Breast epithelium (tissue), 4 donors: ENCODE measurements around the gene ZNF593. TPM values are rescaled to one million over a fixed set of nuclear protein-coding genes. Genes with fewer than 3 reads are reported as not detected.
A peak's percentile ranks its signal among the peaks of the same experiment; 100 is the strongest.

Experiments
- DNase-seq, 2 donors: peaks; one replicate each; pipeline ENCODE4 v3.0.0-alpha.2; 2019; ENCODE audit warnings: low spot score in 2 of 2
- H3K27ac ChIP-seq, 2 donors: fragments of 200-600 bp; sonication (generic) in 1 of 2; one replicate each; pipeline ENCODE4 v1.5.1; 2016 to 2019; ENCODE audit warnings: mild to moderate bottlenecking in 1 of 2
- H3K27me3 ChIP-seq, 2 donors: fragments of 200-600 bp; sonication (generic) in 1 of 2; one replicate each; pipeline versions ENCODE4 v1.5.1 to v1.6.0; 2017 to 2019; ENCODE audit warnings: control low read depth in 1 of 2, mild to moderate bottlenecking in 1 of 2
- H3K36me3 ChIP-seq: fragments of 200-600 bp; one replicate; pipeline ENCODE4 v1.5.1; 2019
- H3K4me1 ChIP-seq, 2 donors: fragments of 200-600 bp; sonication (generic); one replicate each; pipeline ENCODE4 v1.5.1; 2016 to 2019; ENCODE audit warnings: control low read depth in 1 of 2
- H3K4me3 ChIP-seq, 3 donors: fragments of 200-600 bp; sonication (generic); 1 replicate in 2 of 3; 2 replicates in 1 of 3; pipeline ENCODE4 v1.5.1; 2016 to 2019; ENCODE audit warnings: mild to moderate bottlenecking in 3 of 3, moderate library complexity in 2 of 3
- H3K9me3 ChIP-seq, 2 donors: fragments of 200-600 bp; sonication (generic) in 1 of 2; one replicate each; pipeline ENCODE4 v1.5.1; 2016 to 2019; ENCODE audit warnings: control low read depth in 1 of 2
- POLR2A ChIP-seq: fragments of 450-650 bp; IDR thresholded peaks from one replicate; pipeline ENCODE4 v1.6.1; 2016; ENCODE audit warnings: antibody characterized with exemption, mild to moderate bottlenecking, moderate library complexity
- POLR2AphosphoS5 ChIP-seq, 3 donors: sonication (generic); formaldehyde crosslinking; IDR thresholded peaks; one replicate each; pipeline ENCODE4 v1.6.1; 2017; ENCODE audit warnings: antibody characterized with exemption in 3 of 3
- intact Hi-C: fragments of 100-400 bp; cut with DNase I; formaldehyde crosslinking; loops from one replicate; pipeline ENCODE4 v1.15.1; 2023; ENCODE audit warnings: low total_unique reads
- total RNA-seq, 3 donors: library from RNA; depleted of rRNA; stranded (reverse); fragments of >200 nt; gene quantifications; one replicate each; pipeline ENCODE4 v1.1.0, GENCODE V29; 2016
- TF ChIP-seq, protein P1 (sequence below), 3 donors: fragments of 450-650 bp; IDR thresholded peaks; one replicate each; pipeline ENCODE4 v1.5.1; 2016 to 2017; ENCODE audit warnings: antibody characterized with exemption in 3 of 3, mild to moderate bottlenecking in 3 of 3, moderate library complexity in 3 of 3

Gene ZNF593
- total RNA-seq, 3 donors from 2014 or later: 26.4 to 39.7 (median 31.9) TPM

DNA sequence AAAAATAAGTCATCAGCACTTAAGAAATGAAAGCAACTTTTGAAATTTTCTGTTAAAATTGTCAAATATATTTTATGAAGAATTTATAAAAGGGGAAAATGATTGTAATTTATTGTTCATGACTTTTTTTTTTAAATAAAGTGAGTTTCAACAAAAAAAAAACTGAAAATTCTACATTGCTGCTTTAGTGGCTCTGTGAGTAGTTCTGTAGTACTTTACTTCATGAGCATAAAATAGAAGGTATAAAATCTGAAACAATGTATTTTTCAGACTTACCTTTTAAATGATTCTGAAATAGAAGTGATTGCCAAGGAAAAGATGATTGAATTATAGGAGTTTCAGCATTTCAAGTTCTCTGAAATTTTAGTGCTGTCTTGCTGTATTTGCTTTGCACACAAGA, 44.3 kb upstream of the ZNF593 start:
- H3K27ac ChIP-seq: peak overlapping the region in 1 of 2 donors; percentile 78
- intact Hi-C loops: no loop called here
- no peak for DNase-seq
- H3K9me3 ChIP-seq: no peaks in the 10 kb centered on the region
- H3K4me1 ChIP-seq: no peaks in the 10 kb centered on the region
- no peaks in the 10 kb centered on the region for H3K27me3 ChIP-seq
- no peak for TF ChIP-seq POLR2A
- TF ChIP-seq, protein P1, sequence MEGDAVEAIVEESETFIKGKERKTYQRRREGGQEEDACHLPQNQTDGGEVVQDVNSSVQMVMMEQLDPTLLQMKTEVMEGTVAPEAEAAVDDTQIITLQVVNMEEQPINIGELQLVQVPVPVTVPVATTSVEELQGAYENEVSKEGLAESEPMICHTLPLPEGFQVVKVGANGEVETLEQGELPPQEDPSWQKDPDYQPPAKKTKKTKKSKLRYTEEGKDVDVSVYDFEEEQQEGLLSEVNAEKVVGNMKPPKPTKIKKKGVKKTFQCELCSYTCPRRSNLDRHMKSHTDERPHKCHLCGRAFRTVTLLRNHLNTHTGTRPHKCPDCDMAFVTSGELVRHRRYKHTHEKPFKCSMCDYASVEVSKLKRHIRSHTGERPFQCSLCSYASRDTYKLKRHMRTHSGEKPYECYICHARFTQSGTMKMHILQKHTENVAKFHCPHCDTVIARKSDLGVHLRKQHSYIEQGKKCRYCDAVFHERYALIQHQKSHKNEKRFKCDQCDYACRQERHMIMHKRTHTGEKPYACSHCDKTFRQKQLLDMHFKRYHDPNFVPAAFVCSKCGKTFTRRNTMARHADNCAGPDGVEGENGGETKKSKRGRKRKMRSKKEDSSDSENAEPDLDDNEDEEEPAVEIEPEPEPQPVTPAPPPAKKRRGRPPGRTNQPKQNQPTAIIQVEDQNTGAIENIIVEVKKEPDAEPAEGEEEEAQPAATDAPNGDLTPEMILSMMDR (IDR thresholded peaks at IDR 0.05): no peak
- no peak for TF ChIP-seq POLR2AphosphoS5 (IDR thresholded peaks at IDR 0.05)
- H3K36me3 ChIP-seq: no peaks in the 10 kb centered on the region
- no peak overlapping the region for H3K4me3 ChIP-seq

DNA sequence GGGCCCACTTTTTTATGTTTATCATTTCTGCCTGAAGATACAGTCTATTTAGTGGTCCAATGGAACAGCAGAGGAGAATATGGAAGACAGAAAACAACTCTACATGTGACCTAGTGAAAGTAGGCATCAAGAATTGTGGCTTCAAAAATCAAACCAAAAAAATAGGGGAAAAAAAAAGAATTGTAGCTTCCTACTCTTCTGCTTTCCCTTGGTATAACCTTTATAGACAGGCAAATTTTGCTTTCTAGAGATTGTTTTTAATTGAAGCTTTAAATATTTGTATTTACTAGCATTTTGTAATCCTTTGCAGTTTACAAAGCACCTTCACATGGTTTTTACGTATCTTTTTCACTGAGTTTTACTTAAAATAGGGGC, 43.8 kb upstream of the ZNF593 start:
- Histone ChIP-seq H3K9me3 (no peaks in the 10 kb centered on the region), H3K27ac (peak overlapping the region; percentile 67 to 78), H3K4me3 (no peak overlapping the region), H3K36me3 (no peaks in the 10 kb centered on the region), H3K4me1 (no peaks in the 10 kb centered on the region), H3K27me3 (no peaks in the 10 kb centered on the region)
- DNase-seq: no peak
- TF ChIP-seq POLR2AphosphoS5 (IDR thresholded peaks at IDR 0.05) (no peak), POLR2A (no peak)
- TF ChIP-seq, protein P1 (IDR thresholded peaks at IDR 0.05): no peak
- intact Hi-C loops: no loop called here

DNA sequence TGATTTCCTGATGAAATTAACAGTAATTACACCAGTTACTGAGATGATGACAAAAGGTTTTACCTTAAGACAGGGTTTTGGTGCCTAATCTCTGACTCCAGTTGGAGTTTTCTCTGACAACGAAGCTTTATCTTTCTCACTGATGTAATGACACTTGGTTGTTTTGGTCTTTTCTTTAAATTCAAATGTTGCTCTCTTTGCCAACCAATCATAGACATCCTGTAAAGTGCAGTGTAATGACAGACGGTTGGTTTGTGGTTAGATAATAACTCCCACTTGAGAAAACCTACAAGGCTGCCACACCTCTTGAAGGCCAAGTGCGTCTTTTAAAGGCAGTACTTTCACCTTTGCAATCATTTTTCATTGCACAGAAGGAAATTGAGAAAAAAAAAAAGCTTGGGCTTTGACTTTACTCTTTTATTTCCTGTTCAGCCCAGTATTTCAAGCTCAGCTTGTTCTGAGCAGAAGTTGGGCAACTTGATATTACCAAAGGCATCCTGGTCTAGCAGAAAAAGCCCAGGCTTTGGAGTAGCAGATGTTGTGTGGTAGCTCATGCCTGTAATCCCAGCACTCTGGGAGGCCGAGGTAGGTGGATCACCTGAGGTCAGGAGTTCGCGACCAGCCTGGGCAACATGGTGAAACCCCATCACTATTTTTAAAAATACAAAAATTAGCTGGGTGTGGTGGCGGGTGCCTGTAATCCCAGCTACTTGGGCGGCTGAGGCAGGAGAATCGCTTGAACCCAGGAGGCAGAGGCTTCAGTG, 43.2 kb upstream of the ZNF593 start:
- H3K4me1 ChIP-seq: no peaks in the 10 kb centered on the region

DNA sequence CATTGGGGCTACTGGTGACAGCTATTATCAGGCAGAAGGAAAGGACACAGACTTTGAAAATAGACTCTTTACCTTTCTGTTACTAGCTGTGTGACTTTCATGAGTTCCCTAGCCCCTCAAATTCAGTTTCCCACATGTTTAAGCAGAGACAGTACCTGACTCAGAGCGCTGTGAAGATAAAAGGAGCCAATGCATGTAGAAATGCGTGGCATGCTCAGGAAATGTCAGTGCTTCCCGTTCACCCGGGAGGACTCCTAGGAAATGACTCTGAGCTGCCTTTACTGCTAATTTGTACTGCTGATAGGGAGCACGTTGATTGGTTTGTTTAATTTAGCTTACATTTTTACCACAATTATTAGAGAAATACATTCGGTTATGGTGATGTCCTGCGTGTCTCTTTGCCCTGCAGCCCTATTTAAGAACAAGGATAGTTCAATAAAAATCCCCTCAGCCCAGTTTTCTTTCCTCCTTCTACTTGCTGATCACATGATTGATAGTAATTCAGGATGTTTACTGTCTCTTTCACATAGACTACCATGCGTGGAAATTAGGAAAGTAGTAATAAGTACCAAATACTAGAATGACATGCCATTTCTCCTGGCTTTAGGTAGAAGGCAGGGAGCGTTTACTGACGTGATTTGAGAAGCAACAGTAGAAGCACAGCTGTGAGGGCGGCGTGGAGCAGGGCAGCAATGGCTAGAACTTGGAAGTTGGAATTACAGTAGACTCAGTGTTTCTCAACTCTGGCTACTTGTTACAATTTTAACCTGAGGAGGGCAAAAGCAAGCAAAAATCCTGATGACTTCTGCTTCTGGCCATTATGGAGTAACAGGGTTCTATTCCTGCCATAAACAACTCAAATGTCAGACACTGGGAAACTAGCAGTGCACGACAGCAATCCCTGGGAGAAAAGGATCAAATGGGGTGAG, 42.2 kb upstream of the ZNF593 start:
- H3K4me3 ChIP-seq: no peak overlapping the region
- TF ChIP-seq POLR2AphosphoS5 (IDR thresholded peaks at IDR 0.05) (no peak), POLR2A (no peak)
- TF ChIP-seq, protein P1 (IDR thresholded peaks at IDR 0.05): no peak
- H3K27ac ChIP-seq: peak overlapping the region; percentile 19 to 78
- no peaks in the 10 kb centered on the region for H3K27me3 ChIP-seq
- intact Hi-C loops: no loop called here
- no peaks in the 10 kb centered on the region for H3K9me3 ChIP-seq
- no peaks in the 10 kb centered on the region for H3K4me1 ChIP-seq
- no peak for DNase-seq
- no peaks in the 10 kb centered on the region for H3K36me3 ChIP-seq

More for the DNA sequence above, 43.2 kb upstream of the ZNF593 start:
- TF ChIP-seq POLR2AphosphoS5 (IDR thresholded peaks at IDR 0.05): peak in 1 of 3 donors; percentile 78
- no peak for TF ChIP-seq POLR2A
- intact Hi-C loops: no loop called here
- Histone ChIP-seq H3K27ac (peak overlapping the region; percentile 67 to 78), H3K27me3 (no peaks in the 10 kb centered on the region), H3K9me3 (no peaks in the 10 kb centered on the region), H3K36me3 (no peaks in the 10 kb centered on the region), H3K4me3 (no peak overlapping the region)
- DNase-seq: peak in 1 of 2 donors; percentile 48

DNA sequence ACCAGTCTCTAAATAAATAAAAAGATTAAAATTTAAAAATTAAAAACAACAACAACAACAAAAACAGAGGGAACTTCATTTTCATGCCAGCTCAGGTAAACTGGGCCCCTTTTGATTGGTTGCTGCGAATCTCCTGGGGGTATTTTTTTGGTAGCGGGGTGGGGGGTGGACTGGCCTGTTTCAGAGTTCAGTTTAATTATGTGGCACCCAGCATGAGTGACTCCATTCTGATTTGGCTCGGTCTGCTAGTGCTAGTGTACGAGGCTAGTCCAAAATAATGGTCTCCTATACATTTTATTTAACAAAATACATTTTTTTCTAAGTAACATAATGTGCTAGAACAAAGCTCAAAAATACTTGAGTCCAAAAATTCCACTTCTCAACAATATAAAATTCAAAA, 39.9 kb upstream of the ZNF593 start:
- intact Hi-C loops: loop anchor here (2.0 kb wide), 1 partner anchor 53 kb away; no protein-coding TSS in a partner anchor
- H3K4me1 ChIP-seq: no peaks in the 10 kb centered on the region
- no peaks in the 10 kb centered on the region for H3K9me3 ChIP-seq

More for the DNA sequence above, 39.9 kb upstream of the ZNF593 start:
- no peak overlapping the region for H3K4me3 ChIP-seq
- no peak for TF ChIP-seq POLR2AphosphoS5 (IDR thresholded peaks at IDR 0.05)
- TF ChIP-seq POLR2A: no peak
- TF ChIP-seq, protein P1 (IDR thresholded peaks at IDR 0.05): no peak
- no peaks in the 10 kb centered on the region for H3K36me3 ChIP-seq
- H3K27me3 ChIP-seq: no peaks in the 10 kb centered on the region
- no peak overlapping the region for H3K27ac ChIP-seq
- no peak for DNase-seq
